Kidney glomerular epithelial cell (primary cell): ENCODE data around the gene SERTAD3.
A peak's percentile ranks its signal among the peaks of the same experiment; 100 is the strongest.
"Not testable (repeated sequence)": the region's sequence is repeated elsewhere in the genome, so short reads cannot be mapped to it uniquely, and the experiment has no call there.

Source experiments
- DNase-seq: peaks from one replicate; lab custom pipeline; 2025; lab: John Stamatoyannopoulos, UW

SERTAD3 gene

DNA sequence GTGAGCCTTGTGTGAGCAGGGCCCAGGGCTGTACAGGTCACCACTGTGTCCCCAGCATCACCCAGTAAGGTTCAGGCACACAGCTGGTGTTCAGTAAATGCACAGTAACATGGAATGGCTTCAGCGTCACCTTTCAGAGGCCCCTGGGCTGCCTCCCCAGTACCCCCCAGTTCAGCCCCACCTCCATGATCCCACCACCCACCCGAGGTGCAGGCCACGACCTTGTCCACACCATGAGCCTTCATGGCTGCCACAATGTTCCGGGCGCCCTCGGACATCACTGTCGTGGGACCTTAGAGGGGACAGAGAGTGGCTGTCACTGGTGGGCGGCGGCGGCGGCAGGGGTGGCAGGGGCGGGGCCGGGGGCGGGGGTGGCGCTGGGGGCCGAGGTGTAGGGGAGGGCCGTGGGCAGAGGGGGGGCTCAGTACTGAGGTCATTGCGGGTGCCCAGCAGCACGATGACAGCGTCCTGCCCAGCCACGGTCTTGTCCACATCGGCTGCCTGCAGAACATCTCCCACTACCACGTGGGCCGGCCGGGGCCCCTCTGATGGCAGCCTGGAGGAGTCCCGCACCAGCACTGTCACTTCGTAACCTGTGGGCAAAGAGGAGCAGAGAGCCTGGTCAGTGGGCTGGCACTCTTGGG lies 13.9 kb upstream of the SERTAD3 start:
- DNase-seq, result no peak

DNA sequence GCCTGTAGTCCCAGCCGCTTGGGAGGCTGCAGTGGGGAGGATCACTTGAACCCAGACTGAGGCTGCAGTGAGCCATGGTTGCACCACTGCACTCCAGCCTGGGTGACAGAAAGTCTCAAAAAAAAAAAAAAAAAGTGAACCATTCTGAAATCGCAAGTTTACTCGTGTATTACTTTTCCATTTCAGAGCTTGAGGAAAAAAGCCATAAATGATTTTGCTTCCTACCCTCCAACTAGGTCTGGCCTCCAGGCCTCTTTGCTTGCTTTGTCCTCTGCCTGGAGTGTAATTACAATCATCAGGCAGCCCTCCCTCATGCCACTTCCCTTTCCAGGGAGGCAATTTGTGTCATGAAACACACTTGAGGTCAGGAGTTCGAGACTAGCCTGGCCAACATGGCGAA lies 12.9 kb upstream of the SERTAD3 start:
- no peak for DNase-seq

DNA sequence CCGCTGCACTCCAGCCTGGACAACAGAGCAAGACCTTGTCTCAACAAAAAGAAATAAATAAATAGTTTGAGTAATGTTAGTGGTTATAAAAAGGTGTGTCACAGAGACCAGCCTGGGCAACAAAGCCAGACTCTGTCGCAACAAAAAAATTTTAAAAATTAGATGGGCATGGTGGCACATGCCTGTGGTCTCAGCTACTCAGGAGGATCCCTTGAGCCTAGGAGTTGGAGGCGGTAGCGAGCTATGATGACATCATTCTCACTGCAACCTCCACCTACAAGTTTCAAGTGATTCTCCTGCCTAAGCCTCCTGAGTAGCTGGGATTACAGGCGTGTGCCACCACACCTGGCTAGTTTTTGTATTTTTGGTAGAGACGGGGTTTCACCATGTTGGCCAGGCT lies 9.8 kb upstream of the SERTAD3 start:
- DNase-seq, result not testable (repeated sequence)

DNA sequence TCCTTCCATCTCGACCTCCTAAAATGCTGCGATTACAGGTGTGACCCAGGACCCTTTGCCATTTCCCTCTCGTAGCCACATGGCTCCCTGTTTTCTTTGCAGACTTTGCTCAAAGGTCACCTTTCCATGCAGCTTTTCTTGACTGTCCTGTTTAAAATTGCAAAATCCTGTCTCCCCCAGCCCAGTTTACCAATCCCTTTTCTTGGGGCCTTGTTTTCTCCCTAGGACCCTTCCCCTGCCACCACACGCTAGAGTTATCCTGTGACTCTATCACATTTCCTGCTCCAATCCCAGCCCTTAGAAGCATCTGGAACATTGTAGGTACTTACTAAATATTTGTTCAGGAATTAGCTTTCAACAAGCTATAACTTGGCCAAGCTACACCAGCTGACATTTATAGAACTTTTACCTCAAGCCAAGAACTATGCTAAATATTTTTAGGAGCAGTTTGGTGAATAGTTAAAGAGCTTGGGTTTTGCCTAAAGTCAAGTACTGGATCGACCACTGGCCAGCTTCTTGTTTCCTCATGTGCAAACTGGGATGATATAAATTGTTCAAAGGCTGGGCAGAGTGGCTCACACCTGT lies 9.1 kb upstream of the SERTAD3 start:
- no peak for DNase-seq

DNA sequence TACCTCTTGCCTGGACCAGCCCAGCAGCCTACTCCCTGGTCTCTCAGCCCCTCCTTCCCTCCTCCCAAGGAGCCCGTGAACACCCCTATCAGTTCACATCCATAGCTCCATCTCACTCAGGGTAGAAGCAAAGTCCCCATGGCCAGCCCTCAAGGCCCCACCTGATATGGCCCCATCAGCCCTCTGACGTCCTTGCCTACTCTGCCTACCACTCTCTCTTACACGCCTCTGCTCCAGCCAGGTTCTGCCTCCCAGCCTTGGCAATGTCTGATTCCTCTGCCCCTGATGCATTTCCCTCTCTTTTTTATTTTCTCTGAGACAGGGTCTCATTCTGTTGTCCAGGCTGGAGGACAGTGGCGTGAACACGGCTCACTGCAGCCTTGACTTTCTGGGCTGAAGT lies 7.9 kb upstream of the SERTAD3 start:
- no peak for DNase-seq

DNA sequence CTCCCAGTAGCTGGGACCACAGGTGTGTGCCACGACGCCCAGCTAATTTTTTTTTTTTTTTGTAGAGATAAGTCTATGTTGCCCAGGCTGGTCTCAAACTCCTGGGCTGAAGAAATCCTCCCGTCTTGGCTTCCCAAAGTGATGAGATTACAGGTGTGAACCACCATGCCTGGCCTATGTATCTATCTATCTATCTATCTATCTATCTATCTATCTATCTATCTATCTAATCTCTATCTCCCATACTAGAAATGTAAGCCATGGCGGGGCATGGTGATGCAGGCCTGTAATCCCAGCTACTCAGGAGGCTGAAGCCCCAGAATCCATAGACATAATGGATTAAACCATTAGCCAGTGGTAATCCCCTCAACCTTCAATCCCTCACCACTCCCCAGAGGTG lies 6.5 kb upstream of the SERTAD3 start:
- no peak for DNase-seq

DNA sequence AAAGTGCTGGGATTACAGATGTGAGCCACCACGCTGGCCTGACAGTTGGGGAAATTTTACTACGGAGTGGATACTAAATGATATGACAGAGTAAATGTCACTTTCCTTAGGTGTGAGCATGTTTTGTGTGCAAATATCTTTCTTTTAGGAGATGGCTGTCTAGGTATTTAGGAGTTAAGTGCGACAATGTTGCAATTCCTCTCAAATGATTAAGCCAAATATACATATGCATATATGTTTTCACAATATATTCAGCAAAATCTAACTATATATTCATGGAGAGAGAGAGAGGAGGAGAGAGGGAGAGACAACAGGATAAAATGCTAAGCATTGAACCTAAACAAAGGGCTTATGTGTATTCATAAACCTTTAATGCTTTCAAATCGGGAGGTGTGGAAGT lies 5.4 kb upstream of the SERTAD3 start:
- DNase-seq, result no peak

DNA sequence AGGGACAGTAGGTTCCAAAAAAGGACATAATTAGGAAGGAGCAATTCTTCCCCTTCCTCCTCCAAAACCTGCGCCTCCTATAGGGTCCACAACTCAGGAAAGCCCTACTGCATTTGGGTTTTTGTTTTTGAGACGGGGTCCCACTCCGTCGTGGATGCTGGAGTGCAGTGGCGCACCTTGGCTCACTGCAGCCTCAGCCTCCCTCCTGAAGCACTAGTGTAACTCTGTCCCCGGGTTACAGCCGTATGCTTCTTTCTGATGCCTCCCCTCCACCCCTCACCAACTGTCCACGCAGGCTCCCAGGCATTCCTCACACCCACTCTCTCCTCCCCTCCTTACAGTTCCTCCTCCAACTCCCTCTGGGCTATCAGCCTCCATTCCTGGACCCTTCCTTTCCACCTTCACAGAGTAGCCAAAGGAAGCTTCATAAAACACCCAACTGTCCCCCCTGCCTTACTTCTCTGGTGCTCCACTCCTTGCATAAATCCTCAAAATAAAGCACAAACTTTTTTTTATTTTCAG lies 2.2 kb upstream of the SERTAD3 start:
- no peak for DNase-seq

DNA sequence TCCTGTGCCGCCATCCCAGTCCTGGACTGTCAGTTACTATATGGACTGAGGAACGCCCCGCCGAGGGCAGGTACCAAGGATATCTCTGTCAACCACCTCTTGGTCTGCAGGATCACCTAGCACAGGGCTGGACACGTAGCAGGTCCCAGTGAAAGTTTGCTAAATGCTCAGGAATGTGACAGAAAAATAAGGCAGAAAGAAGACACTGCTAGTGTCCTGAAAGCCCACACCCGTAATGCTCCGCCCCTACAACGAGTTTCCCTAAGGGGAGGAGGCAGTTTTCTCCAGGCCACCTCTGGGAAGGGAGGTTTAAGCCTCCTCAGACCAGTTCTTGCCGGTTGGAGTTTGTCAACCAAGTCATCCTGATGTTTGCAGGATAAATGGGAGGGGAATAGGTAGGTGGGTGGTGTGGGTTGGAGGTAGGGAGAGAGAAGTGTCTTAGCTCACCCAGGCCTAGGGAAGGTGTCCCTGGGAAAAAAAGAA lies 1.7 kb upstream of the SERTAD3 start:
- no peak for DNase-seq

DNA sequence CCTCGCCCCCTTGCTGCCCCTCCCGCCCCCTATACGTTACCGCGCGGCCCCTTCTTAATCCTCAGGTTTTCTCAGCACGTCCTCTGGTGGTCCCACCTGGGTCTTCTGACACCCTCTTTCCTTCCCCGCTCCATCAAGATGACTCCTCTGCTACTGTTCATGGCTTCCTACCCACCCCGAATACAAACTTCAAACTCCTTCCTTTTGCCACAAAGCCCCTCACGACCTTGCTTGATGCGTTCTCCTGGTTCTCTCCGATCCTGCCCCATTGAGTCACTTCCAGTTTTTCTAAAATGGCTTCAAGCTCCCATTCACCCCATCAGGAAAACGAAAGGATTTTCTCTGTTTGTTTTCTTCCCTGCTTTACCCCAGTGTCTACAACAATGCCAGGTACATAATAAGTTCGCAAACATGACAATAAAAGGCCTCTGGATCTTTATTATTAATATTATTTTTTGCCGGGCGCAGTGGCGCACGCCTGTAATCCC lies 734 bp upstream of the SERTAD3 start:
- DNase-seq, result no peak

DNA sequence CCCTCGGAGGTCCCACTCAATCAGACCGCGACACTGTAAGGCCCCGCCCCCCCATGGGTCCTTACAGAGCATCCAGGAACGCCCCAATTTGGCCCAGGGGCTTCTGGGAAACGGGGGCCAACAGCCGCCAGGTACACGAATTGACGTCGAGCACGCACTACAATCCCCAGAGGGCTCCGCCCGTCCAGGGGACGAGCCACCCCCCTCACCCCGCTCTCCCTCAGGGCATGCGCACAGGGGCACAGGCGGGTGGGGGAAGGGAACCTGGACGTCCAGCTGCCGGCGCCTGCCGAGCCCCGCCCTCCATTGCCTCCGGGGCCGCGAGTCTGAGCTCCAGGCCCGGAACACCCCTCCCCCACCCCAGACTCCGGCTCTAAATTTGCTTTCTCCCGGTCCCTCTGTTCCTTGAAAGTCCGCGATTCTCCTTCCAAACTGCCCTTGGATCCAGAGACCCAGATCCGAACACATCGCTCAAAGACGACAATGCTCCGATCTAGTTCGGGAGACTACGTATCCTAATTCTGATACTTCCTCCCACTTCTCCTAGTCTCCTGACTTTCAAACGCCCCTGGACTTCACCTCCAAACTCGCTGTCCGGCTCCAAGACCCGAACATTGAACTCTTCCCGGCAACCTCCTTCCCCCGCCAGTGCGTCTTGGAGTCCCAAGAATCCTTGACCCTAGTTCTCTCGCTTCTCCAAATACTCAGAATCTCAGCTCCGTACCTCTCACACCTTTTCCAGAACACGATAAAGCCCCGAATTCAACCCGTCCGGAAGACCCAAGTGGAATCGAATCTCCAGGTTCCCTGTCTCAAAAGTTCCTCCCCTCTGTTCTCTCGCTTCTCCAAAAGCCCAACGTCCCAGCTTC lies 770 bp downstream of the SERTAD3 start:
- DNase-seq, result peak; percentile 96

DNA sequence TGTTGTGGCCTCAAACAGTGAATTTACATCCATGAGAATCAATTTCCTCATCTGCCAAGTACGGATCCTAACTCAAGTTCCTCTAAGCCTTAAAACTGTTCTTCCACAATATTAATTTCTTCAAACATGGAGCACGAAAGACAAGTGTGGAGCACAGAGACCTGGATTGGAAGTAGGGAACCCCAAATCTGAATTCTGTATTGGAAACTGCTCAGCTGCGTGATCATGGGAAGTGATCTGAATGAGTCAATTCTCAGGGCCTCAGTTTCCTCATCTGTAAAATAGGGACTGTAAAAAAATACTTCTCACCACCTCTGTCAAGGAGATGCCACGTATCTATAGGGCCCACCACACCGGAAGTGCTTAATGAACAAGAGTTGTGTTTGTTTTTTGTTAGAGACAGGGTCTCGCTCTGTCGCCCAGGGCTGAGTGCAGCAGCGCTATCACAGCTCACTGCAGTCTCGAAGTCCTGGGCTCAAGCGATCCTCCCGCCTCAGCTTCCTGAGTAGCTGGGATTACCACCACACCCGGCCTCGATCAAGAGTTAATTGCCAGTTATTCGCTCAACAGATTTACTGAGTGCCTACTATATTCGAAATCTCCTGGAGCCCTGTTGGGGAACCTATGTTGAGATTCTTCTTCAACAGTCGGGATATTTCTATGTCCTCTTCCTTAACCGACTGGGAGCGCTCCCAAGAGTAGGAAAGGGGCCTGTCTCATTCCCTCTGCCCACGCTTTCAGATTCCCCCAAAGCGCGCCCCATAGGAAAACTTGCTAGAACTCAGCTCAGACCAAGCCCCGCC lies 1.6 kb downstream of the SERTAD3 start:
- DNase-seq, result no peak

DNA sequence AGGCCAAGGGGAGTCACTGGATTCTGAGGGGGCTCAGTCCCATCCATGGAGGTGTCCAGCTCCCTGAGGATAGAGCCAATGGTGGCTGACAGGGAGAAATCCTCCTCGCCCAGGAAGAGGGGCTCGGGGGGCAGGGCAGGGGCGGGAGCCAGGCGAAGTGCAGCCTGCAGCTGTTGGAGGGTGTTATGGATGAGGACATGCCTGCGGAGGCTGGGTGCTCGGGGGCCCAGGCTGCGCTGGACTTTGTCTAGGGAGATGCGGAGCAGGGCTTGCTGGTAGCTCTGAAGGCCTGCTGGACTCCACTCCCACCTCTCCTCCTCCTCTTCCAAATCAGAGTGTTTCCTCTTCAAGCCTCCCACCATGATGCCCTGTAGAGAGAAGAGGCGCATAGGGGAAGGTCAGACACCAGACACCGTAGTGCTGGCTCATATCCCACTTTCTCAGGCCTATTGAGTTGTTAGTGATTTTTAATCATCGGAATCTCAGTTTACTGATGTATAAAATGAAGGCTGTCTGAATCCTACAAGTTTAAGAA lies 2.3 kb downstream of the SERTAD3 start:
- no peak for DNase-seq

DNA sequence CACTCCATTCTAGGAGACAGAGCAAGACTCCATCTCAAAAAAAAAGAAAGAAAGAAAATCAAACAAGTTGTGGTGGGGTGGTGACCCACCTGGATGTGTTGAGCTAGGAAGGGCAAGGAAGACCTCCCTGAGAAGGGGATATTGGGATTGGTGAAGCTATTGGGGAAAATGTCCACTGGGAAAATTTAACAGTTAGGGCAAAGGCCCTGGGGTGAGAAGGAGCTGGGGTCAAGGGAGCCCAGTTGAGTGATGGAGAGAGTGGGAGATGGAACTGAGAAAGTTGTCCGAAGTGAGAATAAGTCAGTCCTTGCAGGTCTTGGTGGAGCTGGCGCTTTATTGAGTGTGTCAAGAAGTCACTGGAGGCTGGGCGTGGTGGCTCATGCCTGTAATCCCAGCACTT lies 5.9 kb downstream of the SERTAD3 start:
- no peak for DNase-seq

DNA sequence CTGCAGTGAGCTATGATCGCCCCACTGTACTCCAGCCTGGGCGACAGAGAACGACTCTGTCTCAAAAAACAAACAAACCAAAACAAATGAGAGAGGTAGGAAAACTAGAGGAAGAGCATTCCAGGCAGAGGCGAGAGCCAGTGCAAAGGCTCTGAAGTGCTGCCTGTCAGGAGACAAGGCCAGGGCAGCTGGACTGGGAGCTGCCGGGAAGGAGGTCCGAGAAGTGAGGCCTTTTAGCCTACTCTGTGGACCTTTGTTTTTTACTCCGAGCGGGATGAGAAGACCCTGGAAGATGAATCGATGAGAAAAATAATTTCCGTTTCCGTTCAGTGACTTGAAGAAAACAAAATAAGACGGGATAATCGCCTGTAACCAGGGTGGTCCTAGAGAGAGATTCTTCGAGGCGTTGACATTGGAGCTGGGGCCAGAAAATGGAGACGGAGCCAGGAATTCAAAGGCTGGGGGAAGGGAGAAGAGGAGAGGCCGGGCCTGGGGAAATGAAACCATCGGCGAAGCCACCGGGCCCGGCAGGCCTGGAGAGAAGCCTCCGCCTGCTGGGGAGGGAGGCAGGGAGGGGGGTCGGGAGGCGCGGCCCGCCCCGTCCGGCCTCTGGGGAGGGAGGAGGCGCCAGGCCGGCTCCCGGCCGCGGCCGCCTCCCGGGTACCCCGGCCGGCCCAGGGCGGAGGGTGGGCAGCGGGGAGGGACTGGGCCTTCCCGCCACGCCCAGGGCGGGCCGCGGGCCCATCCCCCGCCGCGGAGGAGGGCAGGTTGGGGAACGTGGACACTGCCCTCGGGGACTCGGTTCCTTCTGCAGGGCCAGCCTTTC lies 10.5 kb downstream of the SERTAD3 start:
- peak; percentile 67 for DNase-seq

DNA sequence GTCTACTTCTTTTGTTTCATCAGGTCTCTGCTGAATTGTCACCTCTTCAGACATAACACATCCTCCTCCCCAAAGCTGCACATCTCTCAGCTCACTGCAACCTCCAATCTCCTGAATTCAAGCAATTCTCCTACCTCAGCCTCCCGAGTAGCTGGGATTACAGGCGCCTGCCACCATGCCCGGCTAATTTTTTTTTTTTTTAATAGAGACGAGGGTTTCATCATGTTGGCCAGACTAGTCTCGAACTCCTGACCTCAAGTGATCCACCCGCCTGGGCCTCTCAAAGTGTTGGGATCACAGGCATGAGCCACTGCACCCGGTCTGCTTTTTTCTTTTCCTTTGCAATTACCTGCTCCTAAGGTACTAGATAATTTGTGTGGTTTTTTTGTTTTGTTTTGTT lies 11.4 kb downstream of the SERTAD3 start:
- DNase-seq, result not testable (repeated sequence)

DNA sequence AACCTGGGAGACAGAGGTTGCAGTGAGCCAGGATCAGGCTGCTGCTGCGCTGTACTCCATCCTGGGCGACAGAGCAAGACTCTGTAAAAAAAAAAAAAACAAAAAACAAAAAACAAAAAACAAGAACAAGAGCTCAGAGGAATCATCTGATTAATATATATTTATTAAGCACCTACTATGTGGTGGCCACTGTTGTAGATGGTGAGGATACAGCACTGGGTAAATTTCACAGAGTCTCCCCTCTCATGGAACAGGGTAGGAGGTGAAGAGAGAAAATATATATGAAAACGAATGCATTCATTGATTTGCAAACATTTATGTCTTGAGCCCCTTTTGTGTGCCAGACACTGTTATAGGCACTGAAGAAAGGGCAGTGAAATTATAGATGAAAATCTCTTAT lies 12.4 kb downstream of the SERTAD3 start:
- no peak for DNase-seq

DNA sequence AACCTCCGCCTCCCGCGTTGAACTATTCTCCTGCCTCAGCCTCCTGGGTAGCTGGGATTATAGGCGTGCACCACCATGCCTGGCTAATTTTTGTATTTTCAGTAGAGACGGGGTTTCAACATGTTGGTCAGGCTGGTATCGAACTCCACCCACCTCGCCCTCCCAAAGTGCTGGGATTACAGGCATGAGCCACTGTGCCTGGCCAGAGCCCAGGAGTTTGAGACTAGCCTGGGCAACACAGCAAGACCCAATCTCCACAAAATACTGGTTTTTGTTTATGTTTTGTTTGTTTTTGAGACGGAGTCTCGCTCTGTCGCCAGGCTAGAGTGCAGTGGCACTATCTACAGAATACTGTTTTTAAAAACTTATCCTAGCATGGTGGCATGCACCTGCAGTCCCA lies 13.9 kb downstream of the SERTAD3 start:
- DNase-seq, result not testable (repeated sequence)

DNA sequence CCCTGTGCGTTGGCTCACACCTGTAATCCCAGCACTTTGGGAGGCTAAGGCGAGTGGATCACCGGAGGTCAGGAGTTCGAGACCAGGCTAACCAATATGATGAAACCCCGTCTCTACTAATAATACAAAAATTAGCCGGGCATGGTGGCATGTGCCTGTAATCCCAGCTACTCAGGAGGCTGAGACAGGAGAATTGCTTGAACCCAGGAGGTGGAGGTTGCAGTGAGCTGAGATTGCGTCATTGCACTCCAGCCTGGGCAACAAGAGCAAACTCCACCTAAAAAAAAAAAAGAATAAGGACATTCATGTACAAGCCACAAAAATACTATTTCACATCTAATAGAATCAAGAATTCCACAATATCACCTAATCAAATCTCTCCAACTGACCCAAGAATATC lies 15.9 kb downstream of the SERTAD3 start:
- not testable (repeated sequence) for DNase-seq

DNA sequence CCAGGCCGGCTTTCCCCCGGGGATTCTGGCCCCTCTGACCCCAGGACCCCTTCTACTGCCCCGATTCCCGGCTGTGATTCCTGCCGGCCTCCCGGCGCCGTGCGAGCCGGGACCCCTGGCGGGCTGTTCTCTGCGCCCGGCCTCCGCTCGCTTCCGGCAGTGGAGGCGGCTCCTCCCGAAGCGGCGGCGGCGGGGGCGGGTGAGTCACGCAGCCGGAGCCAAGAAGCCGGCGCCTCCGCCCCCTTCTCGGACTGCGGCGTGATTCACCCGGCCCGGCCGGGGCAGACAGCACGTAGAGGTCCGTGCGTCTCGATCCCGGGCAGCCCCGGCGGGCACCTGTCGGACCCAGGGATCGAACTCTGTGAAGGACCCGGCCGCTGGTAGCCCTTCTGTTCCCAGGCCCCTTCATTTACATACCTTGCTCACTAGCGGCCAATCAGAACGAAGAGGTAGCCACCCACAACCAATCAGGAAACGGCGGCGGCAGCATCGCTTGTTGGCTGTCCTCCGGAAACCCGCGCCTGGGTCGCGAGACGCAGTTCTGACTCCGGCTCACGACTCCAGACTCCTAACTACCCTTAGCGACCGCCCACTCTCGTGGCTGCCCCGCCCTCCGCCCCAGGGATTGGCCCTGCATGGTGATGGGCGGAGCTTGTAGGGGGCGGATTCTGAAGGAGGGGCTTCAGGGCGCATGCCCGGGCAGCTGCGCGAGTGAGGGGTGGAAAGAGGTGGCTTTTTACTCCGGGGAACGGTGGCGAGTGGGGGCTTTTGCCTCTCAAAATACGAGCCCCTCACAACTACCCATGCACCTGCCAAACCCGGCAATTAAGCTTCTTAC lies 18.5 kb downstream of the SERTAD3 start, which contains the start of gene SERTAD1:
TSS of gene SERTAD1 (minus strand) at position 543 of the 838 bp plus-strand sequence. CDS start 2,446 bp downstream, outside the sequence.
- DNase-seq, result peak; percentile 99
